Inferior parietal cortex (tissue), 1 donor: ENCODE results near the gene ZNF224.
A peak's percentile ranks its signal among the peaks of the same experiment; 100 is the strongest.

Experiments
- DNase-seq: peaks from one replicate; pipeline ENCODE4 v3.0.0-alpha.2; 2016; ENCODE audit errors: extremely low spot score

Gene ZNF224

GRCh38 chr19:44131955-44132354 is 37.8 kb downstream of the ZNF224 start:
- no peak for DNase-seq

GRCh38 chr19:44141191-44142058 is 47.3 kb downstream of the ZNF224 start, which contains the start of gene ZNF234:
Gene ZNF234 (plus strand): TSS chr19:44141554. CDS start chr19:44144633, 3,079 bp downstream.
- peak; percentile 96 for DNase-seq

- DNase-seq = no peak
Observed at GRCh38 chr19:44142059-44142433, 47.9 kb downstream of the ZNF224 start.

- DNase-seq = no peak
Observed at GRCh38 chr19:44149776-44150175, 55.6 kb downstream of the ZNF224 start.

- no peak for DNase-seq
Observed at GRCh38 chr19:44151491-44151890, 57.3 kb downstream of the ZNF224 start.

- DNase-seq = no peak
Observed at GRCh38 chr19:44156475-44156874, 62.3 kb downstream of the ZNF224 start.
